ENCODE results near the gene CD8B2.

DNA sequence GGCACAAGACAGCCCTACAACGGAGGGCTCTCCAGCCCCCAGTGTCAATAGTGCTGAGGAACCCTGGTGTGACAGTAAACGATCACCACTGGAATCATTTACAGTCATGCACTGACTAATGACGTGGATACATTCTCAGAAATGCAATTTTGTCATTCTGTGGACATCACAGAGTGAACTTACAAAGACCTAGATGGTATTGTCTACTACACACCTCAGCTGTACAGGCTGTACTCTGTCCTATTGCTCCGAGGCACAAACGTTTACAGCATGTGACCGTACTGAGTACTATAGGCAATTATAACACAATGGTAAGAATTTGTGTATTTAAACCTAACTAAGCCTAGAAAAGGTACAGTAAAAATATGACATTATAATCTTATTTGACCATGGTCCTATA lies 67.2 kb downstream of the CD8B2 start:
- TF ChIP-seq, protein P1, sequence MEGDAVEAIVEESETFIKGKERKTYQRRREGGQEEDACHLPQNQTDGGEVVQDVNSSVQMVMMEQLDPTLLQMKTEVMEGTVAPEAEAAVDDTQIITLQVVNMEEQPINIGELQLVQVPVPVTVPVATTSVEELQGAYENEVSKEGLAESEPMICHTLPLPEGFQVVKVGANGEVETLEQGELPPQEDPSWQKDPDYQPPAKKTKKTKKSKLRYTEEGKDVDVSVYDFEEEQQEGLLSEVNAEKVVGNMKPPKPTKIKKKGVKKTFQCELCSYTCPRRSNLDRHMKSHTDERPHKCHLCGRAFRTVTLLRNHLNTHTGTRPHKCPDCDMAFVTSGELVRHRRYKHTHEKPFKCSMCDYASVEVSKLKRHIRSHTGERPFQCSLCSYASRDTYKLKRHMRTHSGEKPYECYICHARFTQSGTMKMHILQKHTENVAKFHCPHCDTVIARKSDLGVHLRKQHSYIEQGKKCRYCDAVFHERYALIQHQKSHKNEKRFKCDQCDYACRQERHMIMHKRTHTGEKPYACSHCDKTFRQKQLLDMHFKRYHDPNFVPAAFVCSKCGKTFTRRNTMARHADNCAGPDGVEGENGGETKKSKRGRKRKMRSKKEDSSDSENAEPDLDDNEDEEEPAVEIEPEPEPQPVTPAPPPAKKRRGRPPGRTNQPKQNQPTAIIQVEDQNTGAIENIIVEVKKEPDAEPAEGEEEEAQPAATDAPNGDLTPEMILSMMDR (conservative IDR thresholded peaks at IDR 0.05; ENCODE audit: low read length), result no peak
- TF ChIP-seq EZH2phosphoT487 (IDR thresholded peaks at IDR 0.05; ENCODE audit: borderline replicate concordance, low read depth, low read length), result no peak
